Heart left ventricle (tissue), 16 donors: ENCODE measurements around the gene GPR157. TPM values are rescaled to one million over a fixed set of nuclear protein-coding genes. Genes with fewer than 3 reads are reported as not detected.
A peak's percentile ranks its signal among the peaks of the same experiment; 100 is the strongest.

Experiments
- ATAC-seq, 4 donors: fragments of 200-7000 bp; cut with Tn5 transposase; one replicate each; pipeline ENCODE4 v1.9.1; 2020 to 2022; ENCODE audit warnings: moderate library complexity in 4 of 4, mild to moderate bottlenecking in 3 of 4, moderate number of reproducible peaks in 1 of 4
- DNase-seq, 5 donors: peaks; one replicate each; pipeline ENCODE4 v3.0.0-alpha.2; 2020
- H3K27ac ChIP-seq, 12 donors: fragments of 200-600 bp; sonication (generic) in 4 of 12; one replicate each; pipeline versions ENCODE4 v1.5.0 to v1.8.0; 2016 to 2022; ENCODE audit warnings: mild to moderate bottlenecking in 2 of 12
- H3K27me3 ChIP-seq, 9 donors: fragments of 200-600 bp; sonication (generic) in 2 of 9; one replicate each; pipeline versions ENCODE4 v1.5.1 to v1.8.0; 2016 to 2022; ENCODE audit warnings: mild to moderate bottlenecking in 3 of 9
- H3K36me3 ChIP-seq, 9 donors: fragments of 200-600 bp; sonication (generic) in 2 of 9; one replicate each; pipeline versions ENCODE4 v1.5.0 to v1.8.0; 2018 to 2022; ENCODE audit warnings: mild to moderate bottlenecking in 2 of 9
- H3K4me1 ChIP-seq, 12 donors: fragments of 200-600 bp; sonication (generic) in 4 of 12; one replicate each; pipeline versions ENCODE4 v1.5.0 to v1.8.0; 2016 to 2022; ENCODE audit warnings: mild to moderate bottlenecking in 3 of 12
- H3K4me3 ChIP-seq, 12 donors: fragments of 200-600 bp; sonication (generic) in 4 of 12; one replicate each; pipeline versions ENCODE4 v1.5.0 to v1.8.0; 2017 to 2022; ENCODE audit warnings: mild to moderate bottlenecking in 9 of 12, moderate library complexity in 4 of 12
- H3K9me3 ChIP-seq, 12 donors: fragments of 200-600 bp; sonication (generic) in 4 of 12; one replicate each; pipeline versions ENCODE4 v1.5.0 to v1.8.0; 2016 to 2022; ENCODE audit warnings: mild to moderate bottlenecking in 1 of 12
- POLR2A ChIP-seq, 2 donors: fragments of 450-650 bp; IDR thresholded peaks; one replicate each; pipeline ENCODE4 v1.6.1; 2017; ENCODE audit warnings: antibody characterized with exemption in 2 of 2, mild to moderate bottlenecking in 2 of 2, moderate library complexity in 2 of 2
- WGBS, 4 donors: extraction: QIAGEN DNeasy Blood & Tissue Kit in 2 of 4; methylation state at CpG; one replicate each; pipeline versions ENCODE4 v1.1.5 to v1.1.7; 2013 to 2018; 5-methylcytosine and 5-hydroxymethylcytosine counted together
- intact Hi-C, 10 donors: fragments of 100-400 bp; cut with DNase I; formaldehyde crosslinking; loops; one replicate each; pipeline versions ENCODE4 v1.11.1 to v1.14.2; 2022
- polyA plus RNA-seq, 2 donors: library from polyadenylated mRNA; stranded (reverse); fragments of 200-250 nt; gene quantifications; one replicate each; pipeline ENCODE4 v1.2.3, GENCODE V29; 2013
- total RNA-seq, 9 donors: library from RNA; depleted of rRNA in 2 of 9; stranded (reverse); fragments of >200 nt in 2 of 9; fragmentation: NEBNext Ultra II Directional in 3 of 9; extraction: Animal tissue kit (Norgen Biotek cat#: 25700) in 3 of 9; gene quantifications; one replicate each; pipeline versions ENCODE4 v1.1.0 to v1.2.4, GENCODE V29; 2016 to 2023
- TF ChIP-seq, protein P1 (sequence below), 12 donors: fragments of 200-600 bp; sonication (generic) in 4 of 12; IDR thresholded peaks; one replicate each; pipeline versions ENCODE4 v1.5.0 to v1.8.0; 2018 to 2022; ENCODE audit warnings: antibody characterized with exemption in 12 of 12, mild to moderate bottlenecking in 5 of 12
- donor health status: ischemic (EF 13 %, LVEDD 7.1; RV severe dilation, severe dysfunction).
- donor health status: healthy with polysubstance abuse.
- donor health status: DM: no; HTN: yes; CAD: no.
- donor health status: DM: no; HTN: no; CAD: no.
- donor health status: ischemic (EF 25% LVEDD 6.9; RV normal size, moderate dysfunction).
- donor health status: ischemic (EF 25% LVEDD 5.7; RV mildly dilated, moderate dysfunction).
- donor health status: healthy.
- donor health status: DM: yes; HTN: yes; CAD: no.
- donor health status: ischemic (EF 35%, LVEDD 5.7; RV mildly dilated, moderate dysfunction).
- donor health status: nonischemic (EF 11% LVEDD 7.7; RV severe dilation, severe dysfunction).
- donor health status: DM: yes; HTN: yes; CAD: no.
- donor health status: PGD.
- donor health status: ischemic (EF 29% LVEDD 5.4; RV normal size, mild dysfunction).
- donor health status: nonischemic (EF 23%, LVEDD 6.1; RV moderate dilation, normal function).

GPR157 gene
- total and polyA plus RNA-seq, 11 donors = 9.2 to 41.8 (median 29.7) TPM

DNA sequence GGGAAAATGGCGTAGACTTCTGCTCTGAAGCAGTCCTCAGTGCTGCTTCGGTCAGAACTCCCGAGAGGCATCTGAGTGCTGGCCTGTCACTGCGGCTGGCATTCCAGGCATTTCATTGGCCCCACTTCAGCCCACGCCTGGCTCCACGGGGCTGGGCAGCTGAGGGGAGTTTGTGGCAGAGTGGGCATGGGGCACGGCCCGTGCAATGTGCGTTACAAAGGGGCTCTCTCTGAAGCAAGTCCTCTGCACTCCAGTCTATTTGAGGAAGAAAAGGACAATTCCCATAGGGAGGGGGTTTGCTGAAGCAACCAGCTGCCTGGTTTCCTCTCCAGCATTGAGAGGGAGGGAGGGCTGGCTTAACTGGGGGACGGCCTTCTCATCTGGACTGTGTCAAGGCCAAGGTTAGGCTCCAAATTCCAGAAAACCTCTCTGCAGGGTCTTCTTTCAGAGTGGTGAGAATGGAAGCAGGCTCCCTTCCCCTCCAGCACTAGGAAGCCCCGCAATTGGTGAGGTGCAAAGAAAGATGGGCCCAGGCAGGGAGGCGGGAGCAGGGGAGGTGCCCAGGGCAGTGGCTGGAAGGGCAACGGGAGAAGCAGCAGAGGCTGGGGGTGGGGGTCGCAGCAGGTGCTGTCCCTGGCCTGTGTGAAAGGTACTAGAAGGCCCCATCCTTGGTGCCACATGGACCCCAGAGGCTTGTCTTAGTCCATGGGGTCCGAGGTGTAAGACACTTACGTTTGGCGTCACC lies 21.1 kb upstream of the GPR157 start:
- Histone ChIP-seq H3K9me3 (no peaks in the 10 kb centered on the region), H3K4me3 (peak overlapping the region in 3 of 12 donors; percentile 0 to 12 (median 7)), H3K4me1 (peaks cover 0 to 46% (median 22%) of the 10 kb centered on the region in 12 donors), H3K27me3 (no peaks in the 10 kb centered on the region), H3K27ac (peak overlapping the region; percentile 43 to 98 (median 80)), H3K36me3 (peaks cover 0 to 4% (median 0%) of the 10 kb centered on the region in 9 donors)
- ATAC-seq = peak; percentile 60 to 71 (median 66)
- TF ChIP-seq POLR2A (IDR thresholded peaks at IDR 0.05) = no peak
- TF ChIP-seq, protein P1, sequence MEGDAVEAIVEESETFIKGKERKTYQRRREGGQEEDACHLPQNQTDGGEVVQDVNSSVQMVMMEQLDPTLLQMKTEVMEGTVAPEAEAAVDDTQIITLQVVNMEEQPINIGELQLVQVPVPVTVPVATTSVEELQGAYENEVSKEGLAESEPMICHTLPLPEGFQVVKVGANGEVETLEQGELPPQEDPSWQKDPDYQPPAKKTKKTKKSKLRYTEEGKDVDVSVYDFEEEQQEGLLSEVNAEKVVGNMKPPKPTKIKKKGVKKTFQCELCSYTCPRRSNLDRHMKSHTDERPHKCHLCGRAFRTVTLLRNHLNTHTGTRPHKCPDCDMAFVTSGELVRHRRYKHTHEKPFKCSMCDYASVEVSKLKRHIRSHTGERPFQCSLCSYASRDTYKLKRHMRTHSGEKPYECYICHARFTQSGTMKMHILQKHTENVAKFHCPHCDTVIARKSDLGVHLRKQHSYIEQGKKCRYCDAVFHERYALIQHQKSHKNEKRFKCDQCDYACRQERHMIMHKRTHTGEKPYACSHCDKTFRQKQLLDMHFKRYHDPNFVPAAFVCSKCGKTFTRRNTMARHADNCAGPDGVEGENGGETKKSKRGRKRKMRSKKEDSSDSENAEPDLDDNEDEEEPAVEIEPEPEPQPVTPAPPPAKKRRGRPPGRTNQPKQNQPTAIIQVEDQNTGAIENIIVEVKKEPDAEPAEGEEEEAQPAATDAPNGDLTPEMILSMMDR (IDR thresholded peaks at IDR 0.05) = no peak
- intact Hi-C loops = loop anchor here in 2 of 10 donors (5.0 kb wide), 2 partner anchors 32 to 47 kb away; no protein-coding TSS in a partner anchor
- 44 to 55% (median 54%) methylated on average over 17 of the region's 17 CpGs for WGBS, 4 donors
- DNase-seq = peak in 4 of 5 donors; percentile 51 to 72 (median 62)

DNA sequence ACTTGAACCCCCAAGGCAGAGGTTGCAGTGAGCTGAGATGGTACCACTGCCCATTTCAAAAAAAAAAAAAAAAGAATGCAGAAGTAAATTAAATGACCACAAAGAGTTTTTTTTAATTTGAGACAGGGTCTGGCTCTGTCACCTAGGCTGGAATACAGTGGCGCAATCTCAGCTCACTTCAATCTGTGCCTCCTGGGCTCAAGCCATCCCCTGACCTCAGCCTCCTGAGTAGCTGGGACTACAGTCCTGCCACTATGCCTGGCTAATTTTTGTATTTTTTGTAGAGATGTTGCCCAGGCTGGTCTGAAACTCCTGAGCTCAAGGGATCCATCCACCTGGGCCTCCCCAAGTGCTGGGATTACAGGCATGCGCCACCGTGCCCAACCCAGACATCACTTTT lies 20.2 kb upstream of the GPR157 start:
- Histone ChIP-seq H3K27me3 (no peaks in the 10 kb centered on the region), H3K4me3 (no peak overlapping the region), H3K9me3 (no peaks in the 10 kb centered on the region), H3K27ac (peak overlapping the region; percentile 43 to 98 (median 80)), H3K36me3 (peaks cover 0 to 4% (median 0%) of the 10 kb centered on the region in 9 donors), H3K4me1 (peaks cover 0 to 46% (median 21%) of the 10 kb centered on the region in 12 donors)
- ATAC-seq = peak in 1 of 4 donors; percentile 15
- no peak for TF ChIP-seq POLR2A (IDR thresholded peaks at IDR 0.05)
- TF ChIP-seq, protein P1 (IDR thresholded peaks at IDR 0.05) = no peak
- peak in 1 of 5 donors; percentile 46 for DNase-seq
- WGBS, 4 donors = 86 to 97% (median 91%) methylated on average over 3 of the region's 3 CpGs
- intact Hi-C loops = loop anchor here in 1 of 10 donors (5.0 kb wide), 1 partner anchor 33 kb away; no protein-coding TSS in a partner anchor

DNA sequence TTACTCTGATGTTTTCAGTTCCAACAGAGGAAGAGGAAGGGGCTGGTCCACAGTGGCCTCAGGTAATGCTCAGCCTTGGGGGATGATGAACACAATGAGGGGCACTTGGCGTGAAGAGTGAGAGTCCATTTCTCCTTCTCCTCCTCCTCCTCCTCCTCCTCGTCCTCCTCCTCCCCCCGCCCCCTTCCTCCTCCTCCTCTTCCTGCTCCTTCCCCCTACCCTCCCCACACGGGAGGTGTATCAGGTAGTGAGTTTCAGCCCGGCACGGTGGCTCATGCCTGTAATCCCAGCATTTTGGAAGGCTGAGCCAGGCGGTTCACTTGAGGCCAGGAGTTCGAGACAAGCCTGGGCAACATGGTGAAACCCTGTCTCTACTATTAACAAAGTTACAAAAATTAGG lies 17.3 kb upstream of the GPR157 start:
- peak in 1 of 5 donors; percentile 7 for DNase-seq
- WGBS, 4 donors = 57 to 77% (median 71%) methylated on average over 8 of the region's 8 CpGs
- intact Hi-C loops = loop anchor here in 1 of 10 donors (5.0 kb wide), 1 partner anchor 36 kb away; no protein-coding TSS in a partner anchor

DNA sequence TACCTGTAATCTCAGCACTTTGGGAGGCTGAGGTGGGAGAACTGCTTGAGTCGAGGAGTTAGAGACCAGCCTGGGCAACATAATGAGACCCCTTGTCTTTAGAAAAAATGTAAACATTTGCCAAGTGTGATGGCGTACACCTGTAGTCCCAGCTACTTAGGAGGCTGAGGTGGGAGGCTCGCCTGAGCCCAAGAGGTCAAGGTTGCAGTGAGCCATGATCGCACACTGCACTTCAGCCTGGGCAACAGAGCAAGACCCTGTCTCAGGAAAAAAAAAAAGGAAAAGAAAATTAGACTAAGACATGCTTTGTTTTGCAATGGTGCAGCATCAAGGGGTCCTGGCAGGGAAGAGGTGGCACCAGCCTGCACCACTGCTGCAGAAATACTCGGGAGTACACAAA lies 16.8 kb upstream of the GPR157 start:
- H3K27ac ChIP-seq = no peak overlapping the region
- H3K27me3 ChIP-seq = no peaks in the 10 kb centered on the region
- ATAC-seq = no peak
- intact Hi-C loops = loop anchor here in 1 of 10 donors (5.0 kb wide), 1 partner anchor 37 kb away; no protein-coding TSS in a partner anchor
- TF ChIP-seq POLR2A (IDR thresholded peaks at IDR 0.05) = no peak
- TF ChIP-seq, protein P1 (IDR thresholded peaks at IDR 0.05) = no peak
- 87 to 92% (median 90%) methylated on average over 5 of the region's 5 CpGs for WGBS, 4 donors
- H3K36me3 ChIP-seq = no peaks in the 10 kb centered on the region
- H3K4me1 ChIP-seq = peaks cover 0 to 34% (median 17%) of the 10 kb centered on the region in 12 donors
- no peaks in the 10 kb centered on the region for H3K9me3 ChIP-seq
- H3K4me3 ChIP-seq = no peak overlapping the region
- peak in 1 of 5 donors; percentile 6 for DNase-seq

More for the DNA sequence above, 17.3 kb upstream of the GPR157 start:
- no peaks in the 10 kb centered on the region for H3K36me3 ChIP-seq
- no peaks in the 10 kb centered on the region for H3K9me3 ChIP-seq
- peaks cover 0 to 34% (median 18%) of the 10 kb centered on the region in 12 donors for H3K4me1 ChIP-seq
- no peak for TF ChIP-seq POLR2A (IDR thresholded peaks at IDR 0.05)
- TF ChIP-seq, protein P1 (IDR thresholded peaks at IDR 0.05) = no peak
- no peak for ATAC-seq
- no peaks in the 10 kb centered on the region for H3K27me3 ChIP-seq
- no peak overlapping the region for H3K4me3 ChIP-seq
- H3K27ac ChIP-seq = no peak overlapping the region
